Muscle of leg (tissue), 11 donors: Measurements from ENCODE around the gene RBM45. TPM values are rescaled to one million over a fixed set of nuclear protein-coding genes. Genes with fewer than 3 reads are reported as not detected.
"Not testable (repeated sequence)": the region's sequence is repeated elsewhere in the genome, so short reads cannot be mapped to it uniquely, and the experiment has no call there.

Source experiments
- DNase-seq: peaks from one replicate; pipeline ENCODE4 v3.0.0; 2013
- H3K27ac ChIP-seq: one replicate; pipeline ENCODE4 v1.5.1; 2013; ENCODE audit warnings: mild to moderate bottlenecking, low read length, control low read depth
- H3K27me3 ChIP-seq: one replicate; pipeline ENCODE4 v1.6.1; 2013; ENCODE audit warnings: low read length; ENCODE audit not compliant: control insufficient read depth, insufficient read depth
- H3K36me3 ChIP-seq: one replicate; pipeline ENCODE4 v1.6.1; 2013; ENCODE audit warnings: low read length; ENCODE audit not compliant: control insufficient read depth, insufficient read depth
- H3K4me1 ChIP-seq: one replicate; pipeline ENCODE4 v1.6.1; 2013; ENCODE audit warnings: low read length; ENCODE audit not compliant: control insufficient read depth, insufficient read depth
- H3K4me3 ChIP-seq: one replicate; pipeline ENCODE4 v1.5.1; 2013; ENCODE audit warnings: low read length, control low read depth
- H3K9me3 ChIP-seq: replicated peaks from 2 replicates; pipeline ENCODE4 v1.6.1; 2013; ENCODE audit warnings: low read depth, low read length; ENCODE audit not compliant: control insufficient read depth
- WGBS: methylation state at CpG from one replicate; pipeline ENCODE4 v1.1.5; 2013; ENCODE audit warnings: missing lambda C conversion rate; ENCODE audit not compliant: insufficient coverage; 5-methylcytosine and 5-hydroxymethylcytosine counted together
- polyA plus RNA-seq, 8 donors: library from polyadenylated mRNA; unstranded; fragments of 120-200 nt; gene quantifications; one replicate each; pipeline versions ENCODE4 v1.2.1 to v1.2.3, GENCODE V29; 2013; ENCODE audit warnings: inconsistent platforms in 1 of 8, low replicate concordance in 1 of 8; ENCODE audit not compliant: insufficient read length in 8 of 8, insufficient read depth in 1 of 8
- total RNA-seq: library from RNA; stranded (reverse); fragments of 120-200 nt; gene quantifications from one replicate; pipeline ENCODE4 v1.2.4, GENCODE V29; 2013

The RBM45 gene
- total and polyA plus RNA-seq, 9 donors: 8.7 to 13.4 (median 11.1) TPM

DNA sequence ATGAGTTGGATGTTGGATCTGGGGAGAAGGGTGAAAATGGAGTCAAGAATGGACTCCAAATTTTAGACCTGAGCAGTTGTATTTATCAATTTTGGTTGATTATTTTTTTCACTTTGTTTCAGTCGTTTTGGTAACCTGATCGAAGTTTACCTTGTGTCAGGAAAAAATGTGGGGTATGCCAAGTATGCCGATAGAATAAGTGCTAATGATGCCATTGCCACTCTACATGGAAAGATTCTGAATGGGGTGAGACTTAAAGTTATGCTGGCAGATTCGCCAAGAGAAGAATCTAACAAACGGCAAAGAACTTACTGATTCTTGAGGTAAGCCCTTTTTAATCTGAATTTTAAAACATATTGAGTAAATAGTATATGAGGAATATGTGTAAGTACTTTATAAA, 13.6 kb downstream of the RBM45 start:
- no peak overlapping the region for H3K27ac ChIP-seq
- WGBS: 71% methylated on average over 3 of the region's 5 CpGs

DNA sequence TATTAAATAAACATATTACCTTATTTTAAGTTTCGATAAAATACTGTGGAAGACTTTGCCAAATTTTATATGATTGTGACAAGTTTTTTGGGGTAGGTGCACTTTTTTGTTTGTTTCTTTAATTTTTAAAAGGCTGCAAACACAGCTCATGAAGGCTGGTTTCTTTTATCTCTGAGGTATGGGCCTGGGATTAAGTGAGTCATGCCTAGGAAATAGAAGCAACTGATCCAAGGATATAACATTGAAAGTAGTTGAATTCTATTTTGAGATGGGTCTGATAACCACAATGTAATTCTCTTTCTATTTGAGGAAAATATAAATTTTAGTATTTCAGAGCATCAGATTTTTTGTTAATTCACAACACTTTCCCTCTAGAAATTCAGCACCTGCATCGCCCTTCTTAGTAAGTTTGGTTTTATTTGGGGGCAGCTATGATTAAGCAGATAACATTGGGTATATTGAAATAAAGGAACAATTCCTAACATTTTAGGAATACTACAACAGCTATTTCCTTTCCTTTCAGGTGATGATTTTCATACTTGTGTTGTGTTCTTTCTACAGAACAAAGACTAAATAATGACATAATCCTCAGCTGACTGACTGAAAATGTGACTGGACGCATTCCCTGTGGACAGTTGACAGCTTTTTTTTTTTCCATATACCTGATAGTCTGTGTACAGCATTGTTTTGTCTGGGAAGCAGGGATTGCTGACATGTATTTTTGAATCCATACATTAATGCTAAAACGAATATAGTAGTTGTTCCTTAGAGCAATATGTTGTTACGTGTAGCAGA, 16.8 kb downstream of the RBM45 start:
- peaks cover 8% of the 10 kb centered on the region for H3K36me3 ChIP-seq

More for the DNA sequence above, 13.6 kb downstream of the RBM45 start:
- no peak for DNase-seq
- Histone ChIP-seq H3K9me3 (no peaks in the 10 kb centered on the region), H3K36me3 (peaks cover 22% of the 10 kb centered on the region), H3K4me1 (no peaks in the 10 kb centered on the region), H3K4me3 (no peak overlapping the region), H3K27me3 (no peaks in the 10 kb centered on the region)

DNA sequence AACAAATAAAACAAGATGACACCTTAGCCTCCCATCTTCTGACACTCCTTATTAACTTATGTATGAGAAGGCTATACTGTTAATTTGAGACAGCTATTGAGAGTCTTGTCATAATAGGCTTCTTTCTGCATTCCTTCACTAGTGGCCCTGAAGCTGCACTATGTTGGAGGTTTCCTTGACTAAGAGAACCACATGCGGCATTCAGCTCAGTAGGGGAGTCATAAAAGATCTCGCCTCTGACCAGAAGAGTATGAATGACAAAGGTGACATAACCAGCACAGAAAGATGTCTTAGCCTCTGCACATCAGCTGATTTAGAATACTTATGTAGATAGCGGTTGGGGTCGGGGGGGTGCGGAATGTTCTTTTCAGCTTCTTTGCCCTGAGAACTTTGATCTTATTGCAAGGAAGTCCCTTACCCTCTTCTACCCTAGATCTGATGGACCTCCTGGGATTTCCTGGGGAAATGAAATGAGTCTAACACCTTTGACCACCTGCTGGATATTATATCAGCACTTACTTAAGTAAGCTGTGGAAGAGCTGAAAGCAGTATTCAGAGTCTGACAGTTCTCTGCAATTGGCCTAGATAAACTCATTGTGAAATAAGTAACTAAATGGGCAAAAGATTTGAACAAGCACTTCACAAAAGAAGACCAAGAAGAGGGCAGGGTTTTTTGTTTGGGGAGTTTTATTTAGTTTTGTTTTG, 24.2 kb downstream of the RBM45 start:
- peaks cover 5% of the 10 kb centered on the region for H3K36me3 ChIP-seq
- DNase-seq: no peak
- no peaks in the 10 kb centered on the region for H3K27me3 ChIP-seq
- no peaks in the 10 kb centered on the region for H3K9me3 ChIP-seq
- H3K4me3 ChIP-seq: no peak overlapping the region
- no peaks in the 10 kb centered on the region for H3K4me1 ChIP-seq
- WGBS: 83% methylated on average over 1 of the region's 5 CpGs
- no peak overlapping the region for H3K27ac ChIP-seq

More for the DNA sequence above, 16.8 kb downstream of the RBM45 start:
- Histone ChIP-seq H3K4me3 (no peak overlapping the region), H3K4me1 (no peaks in the 10 kb centered on the region), H3K27me3 (no peaks in the 10 kb centered on the region), H3K27ac (no peak overlapping the region), H3K9me3 (no peaks in the 10 kb centered on the region)
- WGBS: no CpG with 5 or more reads among the region's 5 CpGs
- no peak for DNase-seq

DNA sequence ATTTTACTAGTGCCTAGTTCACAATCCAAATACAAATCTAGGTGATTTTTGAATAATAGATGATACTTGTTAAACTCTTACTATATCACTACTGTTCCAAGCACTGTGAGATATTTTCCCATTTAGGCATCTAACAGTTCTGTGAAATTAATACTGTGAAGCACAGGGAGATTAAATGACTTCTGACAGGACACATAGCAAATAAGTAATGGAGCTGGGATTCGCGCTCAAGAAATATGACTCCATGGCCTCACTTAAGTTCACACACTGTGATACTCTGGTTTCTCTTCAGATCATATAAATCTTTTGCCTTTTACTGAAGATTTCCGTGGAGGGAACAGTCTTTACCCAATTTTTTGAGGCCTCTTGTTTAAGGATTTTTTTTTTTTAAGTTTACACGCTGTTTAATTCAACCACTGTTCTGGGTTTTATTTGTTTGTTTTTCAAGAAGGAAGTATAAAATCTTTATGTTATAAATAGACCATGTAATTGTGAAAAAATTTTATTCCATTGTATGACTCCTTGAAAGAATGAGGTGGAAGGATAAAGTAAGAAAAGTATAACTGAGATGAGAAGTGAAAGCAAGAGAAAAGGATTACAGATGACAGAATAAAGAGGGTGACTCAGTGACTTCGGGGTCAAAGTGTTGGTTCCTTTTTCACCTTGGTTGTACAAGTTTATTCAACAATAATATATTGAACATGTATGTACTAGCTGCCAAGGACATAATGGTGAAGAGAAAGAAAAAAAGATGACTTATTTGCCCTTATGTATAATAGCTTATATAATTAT, 30.2 kb downstream of the RBM45 start:
- no peaks in the 10 kb centered on the region for H3K9me3 ChIP-seq
- H3K4me3 ChIP-seq: no peak overlapping the region
- 40% methylated on average over 1 of the region's 5 CpGs for WGBS
- peak; percentile 15 for DNase-seq
- no peaks in the 10 kb centered on the region for H3K4me1 ChIP-seq
- H3K27ac ChIP-seq: no peak overlapping the region
- no peaks in the 10 kb centered on the region for H3K27me3 ChIP-seq
- no peaks in the 10 kb centered on the region for H3K36me3 ChIP-seq

DNA sequence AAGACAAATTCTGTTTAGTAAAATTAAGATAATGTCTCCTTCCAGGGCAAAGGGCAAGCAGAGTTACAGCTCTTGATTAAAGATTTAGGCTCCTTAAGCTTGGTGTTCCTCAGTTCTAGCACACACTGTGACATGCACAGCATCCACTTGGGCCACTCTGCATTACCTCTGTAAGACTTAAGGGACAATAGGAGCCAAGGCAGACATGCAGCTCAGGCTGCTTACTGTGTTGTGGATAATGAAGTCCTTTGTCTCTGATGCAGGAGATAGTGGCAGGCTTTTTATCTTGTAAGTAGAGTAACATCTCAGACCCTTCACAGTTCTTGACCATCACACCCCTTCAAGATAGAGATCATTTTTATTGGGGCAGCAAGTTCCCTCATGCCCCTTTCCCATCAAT, 31.2 kb downstream of the RBM45 start:
- no peaks in the 10 kb centered on the region for H3K4me1 ChIP-seq
- H3K27ac ChIP-seq: no peak overlapping the region
- DNase-seq: no peak
- H3K4me3 ChIP-seq: no peak overlapping the region
- H3K9me3 ChIP-seq: no peaks in the 10 kb centered on the region
- no peaks in the 10 kb centered on the region for H3K27me3 ChIP-seq
- H3K36me3 ChIP-seq: no peaks in the 10 kb centered on the region

DNA sequence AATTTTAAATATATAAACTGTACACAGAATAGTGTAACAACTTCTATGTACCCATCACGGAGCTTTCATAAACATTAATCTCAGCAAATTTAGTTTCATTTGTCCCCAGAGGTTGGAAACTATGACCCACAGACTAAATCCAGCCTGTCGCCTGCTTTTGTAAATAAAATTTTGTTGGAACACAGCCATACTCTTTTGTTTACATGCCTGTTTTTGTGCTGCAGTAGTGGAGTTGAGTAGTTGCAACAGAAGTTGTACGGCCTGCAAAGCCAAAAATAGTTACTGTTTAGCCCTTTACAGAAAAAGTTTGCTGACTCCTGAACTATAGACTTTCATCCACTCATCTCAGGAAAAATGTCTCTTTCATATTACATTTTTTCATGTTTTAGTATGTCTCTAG, 39.8 kb downstream of the RBM45 start:
- peak; percentile 65 for DNase-seq
- H3K9me3 ChIP-seq: no peaks in the 10 kb centered on the region
- H3K27ac ChIP-seq: no peak overlapping the region
- H3K36me3 ChIP-seq: no peaks in the 10 kb centered on the region
- H3K4me3 ChIP-seq: no peak overlapping the region
- no peaks in the 10 kb centered on the region for H3K4me1 ChIP-seq
- WGBS: no CpG with 5 or more reads among the region's 3 CpGs
- H3K27me3 ChIP-seq: no peaks in the 10 kb centered on the region

DNA sequence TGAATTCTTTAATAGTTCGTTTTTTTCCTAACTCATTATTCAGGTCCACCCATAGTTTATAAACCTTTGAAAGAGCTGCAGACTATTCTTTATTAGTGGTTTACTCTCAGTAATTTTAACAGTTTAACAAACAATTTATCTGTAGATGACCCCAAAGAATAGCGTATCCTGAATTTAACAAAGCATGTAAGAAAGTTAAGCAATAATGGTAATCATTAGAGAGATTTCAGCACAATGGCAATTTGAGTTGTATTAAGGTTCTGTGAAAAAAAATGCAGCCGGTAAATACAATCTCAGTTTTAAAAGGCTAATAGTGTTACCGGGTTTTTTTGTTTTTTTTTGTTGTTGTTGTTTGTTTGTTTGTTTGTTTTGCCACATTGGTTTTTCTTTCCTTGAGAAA, 40.3 kb downstream of the RBM45 start:
- Histone ChIP-seq H3K4me3 (no peak overlapping the region), H3K4me1 (no peaks in the 10 kb centered on the region), H3K27ac (no peak overlapping the region), H3K9me3 (no peaks in the 10 kb centered on the region), H3K27me3 (no peaks in the 10 kb centered on the region), H3K36me3 (no peaks in the 10 kb centered on the region)
- DNase-seq: no peak
- no CpG with 5 or more reads among the region's 4 CpGs for WGBS

DNA sequence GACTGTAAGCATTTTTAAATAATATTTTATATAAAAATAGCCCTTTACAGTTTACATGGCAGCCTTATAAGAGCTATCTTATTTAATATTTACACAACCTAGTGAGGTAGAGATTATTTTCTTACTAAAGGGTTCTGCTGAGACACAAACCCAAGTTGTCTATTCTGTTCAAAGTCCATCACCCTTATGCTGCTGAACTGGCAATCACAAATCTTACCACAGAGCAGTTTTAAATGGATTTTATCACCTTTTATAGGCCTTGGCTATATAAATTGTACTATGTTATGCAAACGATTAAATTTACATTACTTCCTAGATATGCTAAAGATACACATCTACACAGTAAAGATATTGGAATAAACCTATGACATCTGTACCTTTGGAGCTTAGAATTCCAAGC, 40.7 kb downstream of the RBM45 start:
- no CpG with 5 or more reads among the region's 1 CpG for WGBS
- no peaks in the 10 kb centered on the region for H3K27me3 ChIP-seq
- H3K4me3 ChIP-seq: no peak overlapping the region
- H3K27ac ChIP-seq: no peak overlapping the region
- H3K4me1 ChIP-seq: no peaks in the 10 kb centered on the region
- no peak for DNase-seq
- no peaks in the 10 kb centered on the region for H3K9me3 ChIP-seq
- H3K36me3 ChIP-seq: no peaks in the 10 kb centered on the region

DNA sequence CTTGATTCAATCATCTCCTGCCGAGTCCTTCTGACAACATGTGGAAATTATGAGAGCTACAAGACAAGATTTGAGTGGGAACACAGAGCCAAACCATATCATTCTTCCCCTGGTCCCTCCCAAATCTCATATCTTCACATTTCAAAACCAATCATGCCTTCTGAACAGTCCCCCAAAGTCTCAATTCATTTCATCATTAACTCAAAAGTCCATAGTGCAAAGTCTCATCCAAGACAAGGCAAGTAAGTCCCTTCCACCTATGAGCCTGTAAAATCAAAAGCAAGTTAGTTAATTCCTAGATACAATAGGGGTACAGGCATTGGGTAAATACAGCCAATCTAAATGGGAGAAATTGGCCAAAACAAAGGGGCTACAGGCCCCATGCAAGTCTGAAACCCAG, 41.6 kb downstream of the RBM45 start:
- DNase-seq, H3K36me3 ChIP-seq, H3K27me3 ChIP-seq, H3K4me1 ChIP-seq, H3K9me3 ChIP-seq, H3K4me3 ChIP-seq, H3K27ac ChIP-seq: not testable (repeated sequence)
- WGBS: no CpG with 5 or more reads among the region's 1 CpG

DNA sequence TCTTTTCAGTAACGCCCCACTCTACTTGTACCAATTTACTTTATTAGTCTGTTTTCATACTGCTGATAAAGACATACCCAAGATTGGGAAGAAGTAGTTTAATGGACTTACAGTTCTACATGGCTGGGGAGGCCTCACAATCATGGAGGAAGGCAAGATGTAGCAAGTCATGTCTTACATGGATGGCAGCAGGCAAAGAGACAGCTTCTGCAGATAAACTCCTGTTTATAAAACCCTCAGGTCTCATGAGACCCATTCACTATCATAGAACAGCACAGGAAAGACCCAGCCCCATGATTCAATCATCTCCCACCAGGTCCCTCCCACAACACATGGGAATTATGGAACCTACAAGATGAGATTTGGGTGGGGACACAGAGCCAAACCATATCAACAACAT, 43.3 kb downstream of the RBM45 start:
- H3K4me1 ChIP-seq: no peaks in the 10 kb centered on the region

More for the DNA sequence above, 43.3 kb downstream of the RBM45 start:
- DNase-seq: no peak
- no peaks in the 10 kb centered on the region for H3K27me3 ChIP-seq
- no peaks in the 10 kb centered on the region for H3K36me3 ChIP-seq
- no peak overlapping the region for H3K27ac ChIP-seq
- H3K9me3 ChIP-seq: no peaks in the 10 kb centered on the region
- WGBS: no CpG with 5 or more reads among the region's 1 CpG
- H3K4me3 ChIP-seq: no peak overlapping the region
